HG02970 (cell line): ENCODE data around the gene SYT3.
"Not testable (repeated sequence)": the region's sequence is repeated elsewhere in the genome, so short reads cannot be mapped to it uniquely, and the experiment has no call there.

Source experiments
- ATAC-seq: cut with Tn5 transposase; IDR thresholded peaks from one replicate; pipeline ENCODE4 v1.9.1; 2021; ENCODE audit warnings: mild to moderate bottlenecking, moderate library complexity, moderate number of reproducible peaks; ENCODE audit not compliant: unreplicated experiment, low FRiP score

Gene SYT3

DNA sequence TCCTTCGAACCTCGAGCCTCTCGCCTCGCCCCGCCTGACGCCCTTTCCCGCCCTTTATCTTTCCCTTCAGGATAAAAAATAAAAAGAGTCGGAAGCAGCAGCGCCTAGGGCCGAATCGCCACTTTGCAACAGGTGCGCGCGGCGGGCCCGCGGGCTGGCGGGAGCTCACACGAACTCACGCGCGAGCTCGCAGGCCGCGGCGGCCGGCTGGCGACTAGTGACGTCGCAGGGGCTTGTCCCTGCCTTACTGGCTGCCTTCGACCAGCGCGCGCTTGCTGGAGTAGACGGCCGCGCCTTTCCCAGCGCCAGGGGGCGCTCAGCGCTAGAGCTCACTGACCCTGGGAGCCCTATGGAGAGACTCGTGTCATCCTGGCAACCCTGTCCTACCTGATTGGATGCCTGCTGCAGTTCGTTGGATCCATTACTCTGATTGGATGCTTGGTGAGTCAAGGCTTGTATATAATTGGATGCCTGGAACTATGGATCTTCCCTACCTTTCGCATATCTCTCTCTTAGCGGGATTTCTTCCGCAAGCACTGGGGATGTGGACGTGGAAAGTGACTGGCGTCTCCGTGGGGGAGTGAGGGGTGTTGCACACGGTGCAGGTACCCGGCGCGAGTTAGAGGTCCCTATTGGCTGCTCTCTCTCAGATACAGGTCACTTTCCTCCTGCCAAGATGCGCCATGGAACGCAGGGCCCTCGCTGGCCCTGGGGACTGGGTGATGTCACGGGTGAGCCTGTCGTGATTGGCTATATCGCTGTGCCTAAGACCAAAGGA lies 33.4 kb downstream of the SYT3 start:
- ATAC-seq: not testable (repeated sequence)

DNA sequence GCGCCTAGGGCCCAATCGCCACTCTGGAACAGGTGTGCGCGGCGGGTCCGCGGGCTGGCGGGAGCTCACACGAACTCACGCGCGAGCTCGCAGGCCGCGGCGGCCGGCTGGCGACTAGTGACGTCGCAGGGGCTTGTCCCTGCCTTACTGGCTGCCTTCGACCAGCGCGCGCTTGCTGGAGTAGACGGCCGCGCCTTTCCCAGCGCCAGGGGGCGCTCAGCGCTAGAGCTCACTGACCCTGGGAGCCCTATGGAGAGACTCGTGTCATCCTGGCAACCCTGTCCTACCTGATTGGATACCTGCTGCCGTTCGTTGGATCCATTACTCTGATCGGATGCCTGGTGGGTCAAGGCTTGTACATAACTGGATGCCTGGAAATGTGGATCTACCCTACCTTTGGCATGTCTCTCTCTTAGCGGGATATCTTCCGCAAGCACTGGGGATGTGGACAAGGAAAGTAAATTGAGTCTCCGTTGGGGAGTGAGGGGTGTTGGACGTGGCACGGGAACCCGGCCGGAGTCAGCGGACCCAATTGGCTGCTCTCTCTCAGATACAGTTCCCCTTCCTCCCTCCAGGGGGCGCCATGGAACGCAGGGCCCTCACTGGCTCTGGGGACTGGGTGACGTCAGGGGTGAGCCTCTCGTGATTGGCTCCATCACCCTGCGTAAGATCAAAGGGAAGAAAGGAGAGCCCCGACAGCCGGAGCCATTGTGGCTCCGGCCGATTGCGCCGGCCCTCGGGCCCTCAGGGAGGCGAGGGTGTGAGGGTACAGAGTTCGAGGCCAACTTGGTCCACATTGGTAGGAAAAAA lies 35.2 kb downstream of the SYT3 start:
- not testable (repeated sequence) for ATAC-seq

DNA sequence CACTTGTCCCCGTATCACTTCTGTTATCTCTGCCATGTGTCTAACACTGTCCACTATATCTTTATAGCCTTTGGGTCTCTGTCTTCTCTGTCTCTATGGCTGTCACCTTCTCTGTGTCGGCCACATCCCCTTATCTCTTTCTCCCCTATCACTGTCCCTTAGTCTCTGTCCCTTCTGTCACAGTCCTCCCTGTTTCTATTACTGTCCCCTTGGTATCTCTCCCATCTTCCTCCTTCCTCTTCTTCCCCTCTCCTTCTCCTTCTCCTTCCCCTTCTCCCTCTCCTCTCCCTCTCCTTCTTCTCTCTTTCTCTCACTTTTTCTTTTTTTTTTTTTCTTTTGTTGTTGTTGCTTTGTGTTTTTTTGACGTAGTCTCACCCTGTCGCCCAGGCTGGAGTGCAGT lies 36.7 kb downstream of the SYT3 start:
- no peak for ATAC-seq

DNA sequence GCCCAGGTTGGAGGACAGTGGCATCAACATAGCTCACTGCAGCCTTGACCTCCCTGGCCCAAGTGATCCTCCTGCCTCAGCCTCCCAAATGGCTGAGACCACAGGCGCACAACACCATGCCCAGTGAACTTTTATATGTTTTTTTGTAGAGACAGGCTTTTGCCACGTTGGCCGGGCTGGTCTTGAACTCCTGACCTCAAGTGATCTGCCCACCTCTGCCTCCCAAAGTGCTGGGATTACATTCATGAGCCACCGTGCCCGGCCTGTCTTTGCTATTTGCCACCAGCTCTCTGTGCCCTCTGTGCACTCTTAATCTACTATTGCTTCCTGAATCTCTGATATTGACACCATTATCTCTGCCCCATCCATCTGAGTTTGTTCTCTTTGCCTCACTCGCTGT lies 37.2 kb downstream of the SYT3 start:
- ATAC-seq: no peak

- no peak for ATAC-seq
Measured at GRCh38 chr19:50602089-50602422, 37.6 kb downstream of the SYT3 start.

GRCh38 chr19:50601407-50602088 lies 38.1 kb downstream of the SYT3 start:
- ATAC-seq: no peak

GRCh38 chr19:50599427-50599826 lies 40.3 kb downstream of the SYT3 start:
- no peak for ATAC-seq

DNA sequence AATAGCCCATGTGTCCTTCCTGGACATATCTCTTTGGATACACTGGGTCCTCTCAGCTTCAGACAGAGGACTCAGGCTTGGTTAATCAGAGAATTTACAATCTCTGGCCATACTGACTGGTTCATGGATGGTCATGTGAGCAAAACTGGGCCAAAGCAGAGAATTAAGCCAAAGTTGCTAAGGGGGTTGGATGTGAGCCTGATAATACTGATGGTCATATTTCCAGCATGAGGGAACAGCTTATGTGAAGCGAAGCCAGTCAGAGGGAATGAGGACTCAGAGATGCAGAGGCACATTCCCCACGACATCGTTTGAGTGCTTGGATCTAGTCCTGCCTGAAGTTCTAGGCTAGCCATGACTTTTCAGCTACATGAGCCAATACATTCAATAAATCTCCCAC lies 49.5 kb downstream of the SYT3 start:
- ATAC-seq: no peak

DNA sequence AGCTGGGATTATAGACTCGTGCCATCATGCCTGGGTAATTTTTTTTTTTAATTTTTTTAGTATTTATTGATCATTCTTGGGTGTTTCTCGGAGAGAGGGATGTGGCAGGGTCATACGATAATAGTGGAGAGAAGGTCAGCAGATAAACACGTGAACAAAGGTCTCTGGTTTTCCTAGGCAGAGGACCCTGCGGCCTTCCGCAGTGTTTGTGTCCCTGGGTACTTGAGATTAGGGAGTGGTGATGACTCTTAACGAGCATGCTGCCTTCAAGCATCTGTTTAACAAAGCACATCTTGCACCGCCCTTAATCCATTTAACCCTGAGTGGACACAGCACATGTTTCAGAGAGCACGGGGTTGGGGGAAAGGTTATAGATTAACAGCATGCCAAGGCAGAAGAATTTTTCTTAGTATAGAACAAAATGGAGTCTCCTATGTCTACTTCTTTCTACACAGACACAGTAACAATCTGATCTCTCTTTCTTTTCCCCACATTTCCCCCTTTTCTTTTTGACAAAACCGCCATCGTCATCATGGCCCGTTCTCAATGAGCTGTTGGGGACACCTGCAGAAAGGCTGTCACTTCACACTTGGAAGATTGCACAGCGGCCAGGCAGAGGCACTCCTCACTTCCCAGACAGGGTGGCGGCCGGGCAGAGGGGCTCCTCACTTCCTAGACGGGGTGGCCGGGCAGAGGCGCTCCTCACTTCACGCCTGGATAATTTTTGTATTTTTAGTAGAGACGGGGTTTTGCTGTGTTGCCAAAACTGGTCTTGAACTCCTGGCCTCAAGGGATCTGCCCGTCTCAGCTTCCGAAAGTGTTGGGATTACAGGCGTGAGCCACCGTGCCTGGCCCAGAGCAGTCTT lies 57.7 kb downstream of the SYT3 start:
- ATAC-seq: not testable (repeated sequence)

DNA sequence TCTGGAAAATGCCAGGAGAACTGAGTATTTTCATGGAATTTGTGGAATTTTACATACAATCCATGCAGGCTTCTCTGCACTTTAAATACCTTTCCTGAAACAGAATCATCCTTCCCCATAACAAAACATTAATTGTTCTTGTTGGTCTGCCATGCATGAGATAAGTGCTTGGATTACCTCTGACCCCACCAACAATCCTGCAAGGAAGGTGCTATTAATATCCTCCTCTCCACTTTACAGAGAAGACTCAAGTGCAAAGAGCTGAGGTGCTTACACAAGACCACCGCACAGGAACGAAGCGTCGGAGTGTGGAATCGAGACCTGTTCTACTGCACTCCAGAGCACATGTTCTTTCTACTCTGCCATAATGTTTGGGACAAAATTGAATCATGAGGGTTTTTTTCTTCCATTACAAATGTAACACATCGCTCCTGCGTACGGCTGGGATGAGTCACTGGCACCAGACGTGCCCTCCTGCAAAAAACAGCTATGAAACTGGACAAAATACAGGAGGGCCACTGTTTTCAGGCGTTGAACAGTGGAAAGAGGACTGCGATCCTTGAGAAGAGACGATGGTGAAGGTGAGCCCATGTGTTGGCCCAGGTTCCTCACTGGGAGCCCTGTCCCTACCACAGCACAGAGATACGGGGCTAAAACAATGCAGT lies 58.6 kb downstream of the SYT3 start:
- no peak for ATAC-seq

GRCh38 chr19:50580240-50580639 lies 59.4 kb downstream of the SYT3 start:
- ATAC-seq: no peak

DNA sequence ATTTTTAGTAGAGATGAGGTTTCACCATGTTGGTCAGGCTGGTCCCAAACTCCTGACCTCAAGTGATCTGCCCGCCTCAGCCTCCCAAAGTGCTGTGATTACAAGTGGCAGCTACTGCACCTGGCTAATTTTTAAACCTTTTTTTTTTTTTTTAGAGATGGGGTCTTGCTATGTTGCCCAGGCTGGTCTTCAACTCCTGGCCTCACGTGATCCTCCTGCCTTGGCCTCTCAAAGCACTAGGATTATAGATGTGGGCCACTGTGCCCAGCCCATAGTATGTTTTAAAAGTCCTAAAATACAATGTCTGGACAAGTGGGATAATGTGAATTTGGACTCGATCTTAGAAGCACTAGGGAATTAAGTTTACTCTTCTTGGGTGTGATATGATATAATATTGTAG lies 62.9 kb downstream of the SYT3 start:
- not testable (repeated sequence) for ATAC-seq

GRCh38 chr19:50573741-50574461 lies 65.8 kb downstream of the SYT3 start:
- no peak for ATAC-seq
